CD4-positive, alpha-beta T cell treated with Interleukin-6 at 100 ng/mL for 8 hours (primary cell): ENCODE data around the gene RAB6D.
"Not testable (repeated sequence)": the region's sequence is repeated elsewhere in the genome, so short reads cannot be mapped to it uniquely, and the experiment has no call there.

Experiments used
- DNase-seq: peaks from one replicate; pipeline ENCODE4 v3.0.0-alpha.2; 2020; ENCODE audit warnings: mixed read lengths, low spot score

RAB6D gene

GRCh38 chr2:131363703-131364186 is at the start of gene RAB6D:
RAB6D (minus strand) TSS chr2:131364168; CDS start chr2:131363720, 448 bp downstream.
- not testable (repeated sequence) for DNase-seq

- peak; percentile 37 for DNase-seq
Measured at GRCh38 chr2:131413148-131413747, 49.3 kb upstream of the RAB6D start.

- no peak for DNase-seq
Measured at GRCh38 chr2:131410173-131410572, 46.2 kb upstream of the RAB6D start.

GRCh38 chr2:131408778-131409177 is 44.8 kb upstream of the RAB6D start:
- no peak for DNase-seq

- DNase-seq: no peak
Measured at GRCh38 chr2:131408207-131408606, 44.2 kb upstream of the RAB6D start.

GRCh38 chr2:131404753-131405152 is 40.8 kb upstream of the RAB6D start:
- DNase-seq: no peak

GRCh38 chr2:131402320-131403039 is 38.5 kb upstream of the RAB6D start:
- no peak for DNase-seq

GRCh38 chr2:131400849-131401248 is 36.9 kb upstream of the RAB6D start:
- DNase-seq: no peak

- not testable (repeated sequence) for DNase-seq
Measured at GRCh38 chr2:131400441-131400840, 36.5 kb upstream of the RAB6D start.

GRCh38 chr2:131396209-131396608 is 32.2 kb upstream of the RAB6D start:
- not testable (repeated sequence) for DNase-seq

GRCh38 chr2:131395024-131395645 is 31.2 kb upstream of the RAB6D start:
- not testable (repeated sequence) for DNase-seq

GRCh38 chr2:131394147-131394931 is 30.4 kb upstream of the RAB6D start:
- DNase-seq: no peak

GRCh38 chr2:131391953-131392352 is 28.0 kb upstream of the RAB6D start:
- not testable (repeated sequence) for DNase-seq

GRCh38 chr2:131391471-131391870 is 27.5 kb upstream of the RAB6D start:
- DNase-seq: not testable (repeated sequence)

GRCh38 chr2:131390495-131391130 is 26.6 kb upstream of the RAB6D start:
- not testable (repeated sequence) for DNase-seq

- no peak for DNase-seq
Measured at GRCh38 chr2:131389657-131390056, 25.7 kb upstream of the RAB6D start.

GRCh38 chr2:131388834-131389233 is 24.9 kb upstream of the RAB6D start:
- not testable (repeated sequence) for DNase-seq

GRCh38 chr2:131373111-131373510 is 9.1 kb upstream of the RAB6D start:
- DNase-seq: not testable (repeated sequence)

- DNase-seq: no peak
Measured at GRCh38 chr2:131369954-131370353, 6.0 kb upstream of the RAB6D start.

GRCh38 chr2:131368493-131369066 is 4.6 kb upstream of the RAB6D start:
- not testable (repeated sequence) for DNase-seq

- no peak for DNase-seq
Measured at GRCh38 chr2:131367352-131367751, 3.4 kb upstream of the RAB6D start.
